ENCODE results near the gene TRIM54.
A peak's percentile ranks its signal among the peaks of the same experiment; 100 is the strongest.
"Not testable (repeated sequence)": the region's sequence is repeated elsewhere in the genome, so short reads cannot be mapped to it uniquely, and the experiment has no call there.

The TRIM54 gene

GRCh38 chr2:27263287-27264252 lies 18.7 kb upstream of the TRIM54 start:
- in situ Hi-C loops (cut with MboI; ENCODE audit: low sequenced_read_pairs, unreplicated experiment), result no loop called here
- TF ChIP-seq CTCF (IDR thresholded peaks at IDR 0.05; ENCODE audit: borderline replicate concordance, control extremely low read depth, extremely low read depth, insufficient read depth, missing control alignments), result no peak
- DNase-seq (ENCODE audit: low spot score), result peak; percentile 59

GRCh38 chr2:27264253-27264752 lies 17.9 kb upstream of the TRIM54 start:
- no peak for DNase-seq (ENCODE audit: low spot score)
- in situ Hi-C loops (cut with MboI; ENCODE audit: low sequenced_read_pairs, unreplicated experiment), result no loop called here
- no peak for TF ChIP-seq CTCF (IDR thresholded peaks at IDR 0.05; ENCODE audit: borderline replicate concordance, control extremely low read depth, extremely low read depth, insufficient read depth, missing control alignments)

- peak; percentile 73 for TF ChIP-seq CTCF (IDR thresholded peaks at IDR 0.05; ENCODE audit: borderline replicate concordance, control extremely low read depth, extremely low read depth, insufficient read depth, missing control alignments)
- peak; percentile 82 for DNase-seq (ENCODE audit: low spot score)
- in situ Hi-C loops (cut with MboI; ENCODE audit: low sequenced_read_pairs, unreplicated experiment), result no loop called here
These were observed 17.3 kb upstream of the TRIM54 start for GRCh38 chr2:27264753-27265535.

- in situ Hi-C loops (cut with MboI; ENCODE audit: low sequenced_read_pairs, unreplicated experiment), result no loop called here
- DNase-seq (ENCODE audit: low spot score), result no peak
- no peak for TF ChIP-seq CTCF (IDR thresholded peaks at IDR 0.05; ENCODE audit: borderline replicate concordance, control extremely low read depth, extremely low read depth, insufficient read depth, missing control alignments)
These were observed 16.7 kb upstream of the TRIM54 start for GRCh38 chr2:27265536-27265870.

- in situ Hi-C loops (cut with MboI; ENCODE audit: low sequenced_read_pairs, unreplicated experiment), result not testable (repeated sequence)
These were observed 13.9 kb upstream of the TRIM54 start for GRCh38 chr2:27268296-27268695.

GRCh38 chr2:27270131-27270530 lies 12.1 kb upstream of the TRIM54 start:
- no peak for TF ChIP-seq CTCF (IDR thresholded peaks at IDR 0.05; ENCODE audit: borderline replicate concordance, control extremely low read depth, extremely low read depth, insufficient read depth, missing control alignments)
- in situ Hi-C loops (cut with MboI; ENCODE audit: low sequenced_read_pairs, unreplicated experiment), result no loop called here
- DNase-seq (ENCODE audit: low spot score), result no peak

More at GRCh38 chr2:27268296-27268695, 13.9 kb upstream of the TRIM54 start:
- DNase-seq (ENCODE audit: low spot score), result not testable (repeated sequence)
